Breast epithelium (tissue), 3 donors: Measurements from ENCODE around the gene KDM4C.

Source experiments
- POLR2A ChIP-seq: fragments of 450-650 bp; IDR thresholded peaks from one replicate; pipeline ENCODE4 v1.6.1; 2016; ENCODE audit warnings: antibody characterized with exemption, mild to moderate bottlenecking, moderate library complexity
- TF ChIP-seq, protein P1 (sequence below), 3 donors: fragments of 450-650 bp; IDR thresholded peaks; one replicate each; pipeline ENCODE4 v1.5.1; 2016 to 2017; ENCODE audit warnings: antibody characterized with exemption in 3 of 3, mild to moderate bottlenecking in 3 of 3, moderate library complexity in 3 of 3

DNA sequence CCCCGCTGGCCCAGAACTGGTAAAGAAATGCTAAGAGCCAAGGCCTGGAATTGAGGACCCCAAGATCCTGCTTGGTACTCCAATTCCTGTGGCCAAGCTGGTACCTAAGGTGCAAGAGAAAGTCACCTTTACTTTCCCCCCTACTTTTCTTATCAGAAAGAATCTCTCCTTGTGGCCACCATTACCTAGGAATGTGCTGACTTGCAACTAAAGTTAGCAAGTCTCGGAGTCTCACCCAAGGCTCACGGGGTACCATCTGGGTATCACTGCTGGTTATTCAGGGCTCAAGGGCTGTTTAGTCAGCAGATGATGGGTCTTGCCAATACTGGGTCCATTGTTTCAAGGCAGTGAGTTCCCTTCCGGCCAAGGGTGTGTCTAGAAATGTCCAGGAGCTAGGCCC lies 270.2 kb downstream of the KDM4C start:
- TF ChIP-seq, protein P1, sequence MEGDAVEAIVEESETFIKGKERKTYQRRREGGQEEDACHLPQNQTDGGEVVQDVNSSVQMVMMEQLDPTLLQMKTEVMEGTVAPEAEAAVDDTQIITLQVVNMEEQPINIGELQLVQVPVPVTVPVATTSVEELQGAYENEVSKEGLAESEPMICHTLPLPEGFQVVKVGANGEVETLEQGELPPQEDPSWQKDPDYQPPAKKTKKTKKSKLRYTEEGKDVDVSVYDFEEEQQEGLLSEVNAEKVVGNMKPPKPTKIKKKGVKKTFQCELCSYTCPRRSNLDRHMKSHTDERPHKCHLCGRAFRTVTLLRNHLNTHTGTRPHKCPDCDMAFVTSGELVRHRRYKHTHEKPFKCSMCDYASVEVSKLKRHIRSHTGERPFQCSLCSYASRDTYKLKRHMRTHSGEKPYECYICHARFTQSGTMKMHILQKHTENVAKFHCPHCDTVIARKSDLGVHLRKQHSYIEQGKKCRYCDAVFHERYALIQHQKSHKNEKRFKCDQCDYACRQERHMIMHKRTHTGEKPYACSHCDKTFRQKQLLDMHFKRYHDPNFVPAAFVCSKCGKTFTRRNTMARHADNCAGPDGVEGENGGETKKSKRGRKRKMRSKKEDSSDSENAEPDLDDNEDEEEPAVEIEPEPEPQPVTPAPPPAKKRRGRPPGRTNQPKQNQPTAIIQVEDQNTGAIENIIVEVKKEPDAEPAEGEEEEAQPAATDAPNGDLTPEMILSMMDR (IDR thresholded peaks at IDR 0.05): no peak
- TF ChIP-seq POLR2A: no peak
